AG08396 (cell line): ENCODE data around the gene PALLD.
A peak's percentile ranks its signal among the peaks of the same experiment; 100 is the strongest.

Experiments
- DNase-seq: peaks from one replicate; pipeline ENCODE4 v3.0.0; 2012; ENCODE audit warnings: low spot score, mixed read lengths

Gene PALLD

DNA sequence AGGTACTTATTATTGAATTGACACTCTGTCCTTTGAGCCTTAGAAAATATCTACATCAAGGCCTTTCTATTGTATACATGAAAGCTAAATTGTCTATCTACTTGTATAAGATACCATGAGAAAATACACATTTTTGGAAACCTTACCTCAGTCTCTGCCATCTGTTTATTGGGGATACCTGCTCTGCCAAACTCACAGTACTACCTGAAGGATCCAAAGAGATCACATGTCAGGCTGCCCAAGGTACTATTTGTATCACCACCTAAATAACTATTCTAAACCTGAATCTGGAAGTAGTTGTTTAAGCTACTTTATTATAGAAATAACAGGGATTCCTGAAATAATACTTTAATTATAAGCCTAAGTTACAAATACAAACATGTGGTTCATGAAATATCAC lies 126.2 kb downstream of the PALLD start:
- no peak for DNase-seq

DNA sequence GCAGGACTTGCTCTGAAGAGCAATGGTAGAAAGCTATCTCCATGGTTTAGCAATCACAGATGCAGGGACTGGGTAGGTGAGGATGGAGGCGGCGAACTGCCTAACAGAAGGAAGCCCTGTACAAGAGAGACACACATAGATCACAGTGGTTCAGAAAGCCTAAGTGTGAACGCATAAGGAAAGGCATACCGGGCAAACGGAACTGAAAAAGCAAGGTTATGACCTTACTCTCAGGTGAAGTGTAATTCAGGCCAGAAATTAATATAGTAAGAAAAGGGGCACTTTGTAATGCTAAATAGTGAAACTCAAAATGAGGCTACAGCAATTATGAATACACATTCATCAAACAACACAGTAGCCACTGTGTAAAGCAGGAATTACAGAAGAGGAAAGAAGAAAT lies 126.6 kb downstream of the PALLD start:
- DNase-seq = no peak

DNA sequence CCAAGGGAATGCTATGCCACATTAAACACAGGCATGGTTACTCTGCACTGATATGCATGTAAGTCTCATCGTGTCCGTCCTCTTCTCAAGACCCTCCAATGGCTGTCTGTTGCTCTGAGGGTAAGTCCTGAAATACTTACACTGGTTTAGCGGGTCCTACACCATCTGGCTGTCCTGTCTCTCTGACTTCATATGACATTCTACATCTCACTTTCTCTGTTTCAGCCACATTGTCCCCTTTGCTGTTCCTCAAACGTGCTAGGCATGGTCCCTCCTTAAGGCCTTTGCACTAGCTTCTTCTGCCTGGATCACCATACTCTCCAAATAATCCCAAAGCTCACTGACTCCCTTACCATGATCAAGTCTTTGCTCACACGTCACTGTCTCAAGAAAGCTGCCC lies 131.4 kb downstream of the PALLD start:
- DNase-seq = no peak

DNA sequence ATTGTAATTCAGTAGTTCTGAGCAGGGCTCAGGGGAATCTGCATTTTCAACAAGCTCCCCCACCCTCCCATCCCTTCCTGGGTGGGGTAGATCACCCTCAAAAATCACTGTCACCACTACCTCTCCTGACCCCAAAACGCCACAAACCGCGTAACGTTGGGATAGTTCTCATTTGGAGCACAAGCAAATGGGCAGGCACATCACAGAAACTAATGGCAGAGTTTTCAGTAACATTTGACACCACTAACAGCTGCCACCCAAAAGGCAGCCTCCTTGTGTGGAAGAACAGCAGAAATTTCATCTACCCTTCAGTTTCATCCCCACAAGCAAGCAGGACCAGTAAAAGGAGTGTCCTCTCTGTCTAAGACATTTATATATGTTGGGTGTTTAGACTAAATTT lies 132.7 kb downstream of the PALLD start:
- DNase-seq = no peak

DNA sequence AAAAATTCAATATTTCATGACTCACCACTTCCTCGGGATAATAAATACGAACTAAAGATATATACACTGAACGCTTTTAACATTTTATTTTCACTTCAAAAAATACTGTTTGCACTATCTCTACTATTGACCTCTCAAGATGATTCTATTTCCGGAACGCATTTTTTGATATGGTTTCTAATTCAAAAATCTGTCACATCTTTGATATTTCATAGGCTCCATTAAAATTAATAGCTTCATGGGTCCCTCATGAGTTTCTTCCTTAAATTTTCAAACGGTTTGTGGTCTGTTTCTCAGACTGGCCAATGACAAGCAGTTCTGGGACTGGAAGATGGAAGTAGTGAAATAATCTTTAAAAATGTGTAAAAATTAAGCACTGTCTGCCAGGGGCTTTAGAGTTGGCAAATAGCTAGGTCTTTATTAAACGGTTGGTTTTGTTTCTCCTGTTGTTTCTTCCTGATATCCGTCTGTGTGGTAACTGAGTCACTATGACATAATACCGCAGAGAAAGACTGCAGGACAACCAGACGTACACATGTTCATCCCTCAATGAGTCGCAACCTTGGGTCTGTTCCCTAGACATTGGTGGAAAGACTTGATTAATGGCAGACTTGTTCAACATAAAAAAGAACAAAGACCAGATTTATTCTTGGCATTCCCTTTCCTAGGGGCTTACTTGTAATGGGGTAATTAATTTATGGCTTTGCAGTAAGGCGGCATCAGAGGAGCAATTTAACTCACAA lies 133.8 kb downstream of the PALLD start:
- peak; percentile 64 for DNase-seq

DNA sequence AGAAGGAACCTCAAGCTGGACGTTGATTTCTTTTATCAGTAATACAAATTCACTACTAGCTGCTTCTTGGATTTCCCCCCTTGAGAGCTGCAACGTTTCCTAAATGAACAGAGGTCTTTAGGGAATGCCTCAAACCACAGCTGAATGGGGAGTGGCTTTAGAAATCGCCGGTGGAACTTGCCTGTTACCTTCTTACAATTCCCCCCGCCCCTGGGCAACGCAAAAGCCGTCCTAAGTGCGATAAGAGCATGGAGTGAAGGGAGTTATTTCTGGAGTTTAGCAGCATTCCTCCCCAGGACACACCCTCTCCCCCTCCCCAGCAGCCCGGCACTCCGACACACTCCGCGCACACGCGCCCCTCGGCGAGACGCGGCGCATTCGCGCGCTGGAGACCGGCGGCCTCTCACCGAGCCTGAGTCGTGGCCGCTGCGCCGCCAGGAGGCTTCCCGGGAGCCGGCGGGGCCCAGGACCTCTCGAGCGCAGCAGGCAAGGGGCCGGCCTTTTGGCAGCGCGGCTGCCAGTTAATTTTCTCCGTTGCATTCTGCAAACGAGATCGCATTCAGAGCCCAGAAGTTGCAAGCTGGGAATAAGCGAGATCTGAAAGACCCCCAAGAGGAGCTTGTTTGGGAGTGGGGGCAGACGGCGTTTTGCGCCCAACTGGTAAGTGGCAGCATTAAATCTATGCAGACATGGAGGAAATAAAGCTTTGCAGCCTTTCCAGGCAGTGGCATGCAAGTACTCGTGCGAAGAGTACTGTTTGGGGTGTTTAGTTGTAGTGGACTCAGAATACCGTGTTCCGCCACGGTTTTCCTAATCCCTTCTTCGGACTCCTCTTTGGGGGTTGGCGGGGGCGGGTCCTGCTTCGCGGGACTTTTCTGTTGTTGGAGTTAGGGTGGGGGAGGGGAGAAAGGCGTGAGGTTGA lies 134.7 kb downstream of the PALLD start:
- DNase-seq = peak; percentile 69

DNA sequence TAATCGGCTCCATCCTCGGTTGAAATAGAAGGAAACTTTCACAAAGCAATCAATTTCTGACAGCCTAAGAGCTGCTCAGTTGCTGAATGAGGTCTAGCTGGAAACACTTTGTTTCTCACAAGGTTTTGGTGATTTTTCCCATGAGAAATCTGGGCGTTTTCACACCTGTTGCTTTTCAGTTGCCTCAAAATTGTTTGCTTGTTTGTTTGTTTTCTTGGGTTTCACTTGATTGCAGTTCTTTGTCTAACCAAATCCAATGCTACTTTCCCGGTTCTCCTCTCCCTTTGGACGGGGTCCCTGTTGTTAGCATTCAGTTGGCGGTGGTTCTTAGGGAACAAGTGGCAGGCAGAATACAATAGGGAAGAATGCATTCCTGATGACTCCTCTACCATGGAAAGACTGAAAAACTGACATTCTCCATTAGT lies 135.5 kb downstream of the PALLD start:
- peak; percentile 41 for DNase-seq

DNA sequence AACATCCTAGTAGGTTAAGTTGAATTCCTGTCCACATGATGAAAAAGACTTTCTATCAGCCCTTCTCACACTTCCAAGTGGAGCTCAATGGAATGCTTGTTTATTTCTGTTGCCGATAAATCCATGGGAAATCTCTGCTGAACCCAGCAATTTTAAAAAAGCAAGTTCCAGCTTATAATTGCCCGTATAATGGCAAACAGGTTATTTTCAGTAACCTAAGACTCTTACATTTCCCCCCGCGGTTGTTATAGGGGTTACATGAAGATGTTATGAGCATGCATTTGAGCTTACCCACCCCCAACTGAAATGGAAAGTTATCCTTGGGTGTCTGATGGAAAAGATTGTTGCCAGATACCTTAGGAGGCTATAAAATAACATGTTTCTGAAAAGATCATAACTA lies 136.2 kb downstream of the PALLD start:
- peak; percentile 15 for DNase-seq

DNA sequence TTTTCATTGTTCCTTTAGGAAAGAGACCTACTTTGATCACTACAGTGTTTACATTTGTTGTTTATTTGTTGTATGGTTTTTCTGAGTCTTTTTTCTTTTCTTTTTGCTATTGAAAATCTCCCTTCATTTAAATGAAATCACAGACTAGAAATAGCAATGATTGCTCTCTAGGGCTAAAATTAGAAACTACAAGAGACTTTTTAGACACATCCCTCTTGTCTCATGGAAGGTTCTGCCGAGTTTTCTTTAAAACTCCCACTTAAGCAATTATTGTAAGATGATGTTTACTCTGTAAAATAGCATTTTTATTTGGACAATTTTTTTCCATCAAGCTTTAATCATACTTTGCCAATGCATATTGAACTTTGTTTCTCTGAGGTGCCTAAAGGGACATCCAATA lies 136.6 kb downstream of the PALLD start:
- no peak for DNase-seq

DNA sequence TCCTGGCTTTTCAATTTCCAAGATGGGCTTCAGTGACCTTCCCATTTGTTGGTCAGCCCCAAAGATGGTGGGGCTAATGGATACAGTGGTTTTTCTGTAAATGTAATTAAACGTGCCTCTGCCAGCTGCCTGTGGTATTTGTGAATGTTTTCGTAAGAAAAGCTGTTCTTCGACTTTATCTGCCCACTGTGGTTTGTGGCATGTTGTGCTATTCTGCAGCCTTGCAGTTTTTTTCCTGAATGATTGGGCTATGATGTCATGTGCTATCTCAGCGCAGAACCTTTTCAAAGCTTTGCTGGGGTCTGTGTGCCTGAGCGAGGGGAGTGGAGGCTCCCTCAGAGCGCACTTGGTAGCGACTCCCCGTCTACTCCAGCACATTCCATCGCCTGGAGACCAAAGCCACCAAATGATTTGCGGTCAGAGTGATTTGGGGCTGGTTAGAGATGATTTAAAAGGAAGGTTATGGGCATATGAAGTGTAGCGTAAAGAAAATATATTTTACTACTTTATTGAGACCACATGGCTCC lies 137.5 kb downstream of the PALLD start:
- DNase-seq = peak; percentile 82

DNA sequence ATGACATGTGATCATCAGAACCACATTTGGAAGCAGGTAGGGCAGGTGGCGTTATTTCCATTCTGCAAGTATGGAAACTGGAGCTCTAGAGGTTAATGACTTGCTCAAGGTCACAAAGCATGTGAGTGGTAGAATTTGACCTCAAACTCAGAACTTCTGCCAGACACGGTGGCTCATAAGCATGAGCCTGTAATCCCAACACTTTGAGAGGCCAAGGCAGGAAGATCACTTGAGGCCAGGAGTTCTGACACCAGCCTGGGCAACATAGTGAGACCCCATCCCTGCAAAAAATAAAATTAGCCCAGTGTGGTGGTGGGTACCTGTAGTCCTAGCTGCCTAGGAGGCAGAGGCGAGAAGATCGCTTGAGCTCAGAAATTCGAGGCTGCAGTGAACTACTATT lies 139.2 kb downstream of the PALLD start:
- no peak for DNase-seq

DNA sequence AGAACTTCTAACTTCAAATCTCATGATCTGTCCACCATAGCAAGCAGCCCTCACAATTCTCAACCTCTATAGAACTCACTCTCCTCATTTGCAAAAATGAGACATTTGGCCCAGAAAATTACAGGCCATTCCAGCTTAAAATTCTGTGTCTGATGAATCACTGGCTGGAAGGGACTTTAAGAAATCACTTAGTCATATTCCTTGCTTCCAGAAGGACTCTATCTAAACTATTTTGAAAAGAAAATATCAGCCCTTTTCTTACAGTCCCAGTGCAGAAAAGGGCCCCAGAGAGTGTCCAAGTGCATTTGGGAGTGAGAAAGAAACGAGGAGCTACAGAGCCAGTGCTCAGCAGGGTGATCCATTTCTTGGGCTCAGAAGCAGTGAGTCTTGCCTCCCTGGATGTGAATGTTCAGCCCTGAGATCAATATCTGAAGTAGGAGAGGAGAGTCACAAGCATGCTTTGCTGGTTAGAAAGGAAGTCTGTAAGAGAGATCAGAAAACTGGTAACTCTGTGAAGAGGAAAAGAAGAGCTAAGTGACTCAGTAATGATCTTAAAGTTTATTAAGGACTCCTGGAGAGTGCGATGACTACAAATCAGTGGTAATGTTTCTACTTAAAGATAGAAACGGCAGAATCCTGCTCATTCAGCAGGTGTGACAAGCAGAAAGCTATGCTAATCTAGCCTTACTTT lies 139.8 kb downstream of the PALLD start:
- peak; percentile 44 for DNase-seq

DNA sequence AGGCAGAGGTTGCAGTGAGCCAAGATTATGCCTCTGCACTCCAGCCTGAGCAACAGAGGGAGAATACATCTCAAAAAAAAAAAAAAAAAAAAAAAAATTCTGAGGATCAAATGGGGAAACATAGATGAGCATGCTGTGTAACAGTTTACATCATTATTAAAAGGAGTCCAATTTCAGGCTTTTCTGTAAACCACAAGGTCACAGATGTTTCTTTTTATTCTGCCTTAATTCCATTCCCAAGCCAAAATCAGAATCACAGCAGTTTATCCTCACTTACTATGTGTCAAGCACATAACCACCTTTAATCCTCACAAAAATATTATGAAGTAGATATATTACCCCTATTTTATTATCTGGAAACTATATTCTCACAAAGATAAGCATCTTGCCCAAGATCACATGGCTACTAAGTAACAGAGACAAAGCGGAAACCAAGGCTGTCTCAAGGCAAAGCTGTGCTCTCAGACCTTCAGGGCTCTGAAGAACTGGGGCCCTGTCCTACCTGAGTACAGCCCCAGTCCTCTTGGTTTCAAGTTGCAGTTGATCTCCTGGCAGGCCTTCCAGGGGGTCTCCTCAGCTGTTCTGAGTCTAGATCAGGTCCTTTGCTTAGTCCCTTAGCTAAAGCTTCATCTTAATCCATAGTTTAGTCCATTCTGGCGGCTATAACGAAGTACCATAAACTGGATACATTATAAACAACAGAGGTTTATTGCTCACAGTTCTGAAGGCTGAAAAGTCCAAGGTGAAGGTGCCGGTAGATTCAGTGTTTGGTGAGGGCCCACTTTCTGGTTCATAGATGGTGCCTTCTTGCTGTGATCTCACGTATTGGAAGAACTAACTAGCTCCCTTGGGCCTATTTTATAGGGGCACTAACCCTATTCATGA lies 141.3 kb downstream of the PALLD start:
- peak; percentile 16 for DNase-seq

DNA sequence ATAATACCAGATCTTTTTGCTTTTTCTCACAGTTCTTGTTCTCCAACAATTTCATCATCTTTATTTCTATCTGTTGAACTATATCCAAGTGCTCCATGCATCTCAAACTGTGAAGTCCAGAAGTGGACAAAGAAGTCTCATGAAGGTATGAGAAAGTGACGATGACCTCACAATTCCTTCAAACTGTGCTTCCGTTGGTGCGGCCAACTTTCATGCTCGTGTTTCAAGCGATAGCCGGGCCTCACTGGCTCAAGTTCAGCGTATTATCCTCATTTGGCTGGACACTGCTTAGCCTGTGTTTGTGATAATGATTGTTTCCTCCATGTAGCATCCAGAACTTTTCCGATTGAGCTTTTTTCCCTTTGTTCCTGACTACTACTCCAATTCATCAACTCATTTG lies 143.1 kb downstream of the PALLD start:
- no peak for DNase-seq

DNA sequence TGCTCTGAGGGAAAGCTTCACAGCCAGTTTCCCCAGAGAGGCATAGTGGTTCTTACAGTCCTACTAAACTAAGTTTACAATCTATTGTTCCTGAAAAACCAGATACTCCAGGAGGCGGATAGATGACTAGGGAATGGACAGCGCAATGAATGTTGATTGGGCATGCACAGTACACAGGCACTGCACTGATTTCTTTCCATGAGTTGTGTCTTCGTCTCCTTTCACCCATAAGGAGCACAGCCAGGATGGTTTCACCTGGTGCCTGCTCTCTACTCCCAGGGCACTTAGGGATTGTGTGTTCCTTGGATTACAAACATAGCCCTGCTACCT lies 144.9 kb downstream of the PALLD start:
- DNase-seq = no peak

DNA sequence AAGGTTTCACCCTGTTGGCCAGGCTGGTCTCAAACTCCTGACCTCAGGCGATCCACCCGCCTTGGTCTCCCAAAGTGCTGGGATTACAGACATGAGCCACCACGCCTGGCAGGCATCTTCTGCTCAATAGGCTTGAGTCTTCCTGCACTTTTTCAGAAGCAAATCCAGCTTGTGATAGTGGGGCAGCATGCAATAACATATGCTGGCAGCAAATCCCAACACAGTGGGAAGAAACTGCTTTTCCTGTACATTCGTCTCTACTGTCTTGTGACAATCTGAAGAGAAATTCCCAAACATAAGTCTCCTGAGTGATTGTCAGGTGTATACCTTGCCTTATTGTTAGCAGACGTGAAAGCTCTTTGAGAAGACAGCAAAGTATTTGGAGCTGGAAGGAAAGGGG lies 145.7 kb downstream of the PALLD start:
- no peak for DNase-seq

DNA sequence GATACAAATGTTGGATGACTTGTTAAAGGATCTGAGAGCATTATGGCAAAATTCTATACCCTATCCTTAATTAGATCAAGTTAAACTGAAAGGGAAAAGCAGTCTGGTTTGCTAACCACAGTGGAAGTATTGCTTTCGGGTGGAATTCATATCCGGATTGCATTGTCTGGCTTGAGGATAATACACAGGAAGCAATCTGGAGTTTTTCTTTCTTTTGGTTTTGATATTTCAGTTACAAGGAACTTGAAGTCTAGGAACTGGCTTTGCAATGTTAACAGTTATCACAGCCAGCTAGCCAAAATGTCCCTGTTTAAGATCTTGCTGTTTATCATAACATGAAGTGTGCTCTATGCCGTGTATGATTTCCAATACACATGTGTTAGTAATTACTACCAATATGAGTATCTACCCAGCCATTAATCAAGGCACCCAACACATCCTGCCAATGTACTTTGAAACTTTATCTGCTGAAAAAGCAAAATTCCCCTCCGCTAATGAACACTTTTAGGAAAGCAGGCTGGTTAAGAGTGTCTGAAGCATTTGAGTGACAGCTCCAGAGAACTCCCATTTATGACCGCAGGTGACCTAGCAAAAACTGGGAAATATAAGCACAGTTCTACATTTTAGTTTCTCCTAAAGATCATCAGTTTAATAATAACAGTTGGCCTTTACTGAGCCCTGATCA lies 146.4 kb downstream of the PALLD start:
- DNase-seq = no peak

DNA sequence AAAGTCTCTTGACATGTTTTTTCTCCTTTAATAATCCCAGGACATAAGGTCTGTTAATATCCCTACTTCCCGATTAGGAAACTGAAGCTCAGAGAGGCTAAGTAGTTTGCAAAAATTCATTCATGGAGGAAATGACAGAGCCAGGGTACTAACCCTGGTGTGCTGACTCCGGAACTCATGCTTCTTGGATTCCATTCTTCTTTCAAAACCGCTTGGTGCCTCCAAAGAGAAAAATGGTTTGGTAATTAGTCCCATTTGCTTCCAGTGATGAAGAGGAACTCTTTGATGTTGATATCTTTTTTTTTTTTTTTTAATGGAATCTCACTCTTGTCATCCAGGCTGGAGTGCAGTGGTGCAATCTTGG lies 146.9 kb downstream of the PALLD start:
- no peak for DNase-seq

DNA sequence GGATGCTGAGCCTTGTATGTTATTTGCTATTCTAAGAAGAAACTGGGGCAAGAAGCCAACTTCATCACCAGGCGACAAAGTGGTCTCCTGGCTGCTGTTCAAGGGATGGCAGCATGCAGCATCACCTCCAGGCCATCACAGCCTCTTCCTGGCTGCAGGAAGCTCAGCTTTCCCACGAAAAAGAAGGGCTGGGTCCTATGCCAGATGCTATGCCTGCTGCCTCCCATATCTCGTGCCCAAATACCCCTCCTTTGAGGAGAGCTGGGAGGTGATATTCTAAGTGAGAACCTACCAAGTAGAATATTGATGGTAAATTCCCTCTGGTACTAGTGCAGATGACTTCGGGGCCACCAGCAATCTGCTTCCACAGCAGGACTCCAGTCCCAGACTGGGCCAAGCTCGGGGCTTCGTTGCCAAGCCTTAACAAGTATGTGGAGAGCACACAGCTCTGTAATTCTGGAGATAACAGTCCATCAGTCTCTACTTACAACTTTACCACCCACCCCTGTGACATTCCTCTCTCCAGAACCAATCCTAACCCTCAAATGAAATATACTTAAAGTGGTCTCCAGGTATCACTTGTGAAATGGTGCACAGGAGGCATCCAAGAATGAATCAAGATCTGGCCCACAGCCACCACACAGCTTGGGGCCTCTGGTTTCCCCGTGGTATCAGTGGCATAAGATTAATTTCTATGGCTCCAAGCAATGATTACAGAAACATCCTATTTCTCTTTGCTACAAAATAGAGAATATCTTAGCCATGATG lies 149.3 kb downstream of the PALLD start:
- DNase-seq = no peak

DNA sequence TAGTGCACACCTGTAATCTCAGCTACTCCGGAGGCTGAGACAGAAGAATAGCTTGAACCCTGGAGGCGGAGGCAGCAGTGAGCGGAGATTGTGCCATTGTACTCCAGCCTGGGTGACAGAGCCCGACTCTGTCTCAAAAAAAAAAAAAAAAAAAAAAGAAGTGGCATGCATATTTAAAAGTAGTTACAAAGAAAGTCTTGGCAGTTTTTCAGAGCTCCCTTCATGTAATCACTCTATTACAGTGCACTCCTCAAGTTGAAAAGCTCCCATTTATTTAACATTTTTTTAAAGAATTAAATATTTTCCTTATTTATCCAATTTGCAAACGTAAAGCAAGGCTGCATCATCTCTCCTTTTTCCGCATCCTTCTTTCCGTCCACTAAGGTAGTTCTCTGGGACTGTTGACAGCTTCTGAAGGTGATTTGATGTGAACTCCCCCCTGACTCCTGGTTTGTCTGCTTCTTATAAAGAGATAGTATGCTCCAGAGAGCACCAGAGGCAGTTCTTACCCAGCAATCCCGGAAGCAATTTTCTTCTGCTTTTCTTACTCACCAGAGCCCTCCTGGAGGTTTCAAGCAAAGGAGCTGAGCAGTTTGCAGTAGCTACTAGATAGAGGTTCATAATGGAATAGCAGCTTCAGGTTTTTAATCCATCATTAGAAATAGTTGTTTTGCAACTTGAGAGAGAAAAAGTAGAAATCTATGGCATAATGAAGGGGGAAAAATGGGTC lies 151.0 kb downstream of the PALLD start:
- no peak for DNase-seq
